K562 (cell line): ENCODE results near the gene KIF26B.

ENCODE experiments used
- POLR2A ChIP-seq: fragments of 450-650 bp; conservative IDR thresholded peaks from 2 replicates; pipeline ENCODE4 v1.6.1; 2016
- TF ChIP-seq, protein P1 (sequence below), 2 experiments: fragments of 450-650 bp in 1 of 2; sonication (generic) in 1 of 2; formaldehyde crosslinking in 1 of 2; IDR thresholded peaks in 1 of 2; conservative IDR thresholded peaks in 1 of 2; 2 replicates each; pipeline versions ENCODE4 v1.6.1 to v1.8.1; 2016 to 2023; ENCODE audit warnings: mild to moderate bottlenecking in 2 of 2, moderate library complexity in 2 of 2, inconsistent platforms in 1 of 2, missing genetic modification reagents in 1 of 2

DNA sequence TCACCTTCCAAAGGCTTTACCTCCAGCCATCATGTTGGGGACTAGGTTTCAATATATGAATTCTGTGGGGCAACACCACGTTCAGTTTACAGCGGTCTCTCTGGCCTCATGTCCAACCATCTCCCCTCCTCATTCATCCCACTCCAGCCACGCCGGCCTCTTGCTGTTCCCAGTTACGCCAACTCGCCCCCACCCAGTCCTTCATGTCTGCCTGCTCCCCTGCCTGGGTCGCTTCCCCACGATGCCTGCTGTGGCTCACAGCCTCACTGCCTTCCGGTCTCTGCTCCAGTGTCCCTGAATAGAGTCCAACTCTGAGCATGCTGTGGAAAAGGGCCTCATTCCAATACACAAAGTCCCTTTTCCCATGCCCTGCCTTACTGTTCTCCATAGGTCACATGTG, 193.8 kb downstream of the KIF26B start:
- TF ChIP-seq, protein P1, sequence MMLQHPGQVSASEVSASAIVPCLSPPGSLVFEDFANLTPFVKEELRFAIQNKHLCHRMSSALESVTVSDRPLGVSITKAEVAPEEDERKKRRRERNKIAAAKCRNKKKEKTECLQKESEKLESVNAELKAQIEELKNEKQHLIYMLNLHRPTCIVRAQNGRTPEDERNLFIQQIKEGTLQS (IDR thresholded peaks at IDR 0.05): no peak
- TF ChIP-seq, protein P1 (CRISPR knock-in tag; conservative IDR thresholded peaks at IDR 0.05): no peak
- TF ChIP-seq POLR2A: no peak
